SK-N-SH treated with all-trans-retinoic acid at 6 μM for 48 hours (cell line): ENCODE data around the gene FZD7.

Source experiments
- ATAC-seq: fragments of 200-7000 bp; cut with Tn5 transposase; 3 replicates; pipeline ENCODE4 v1.9.1; 2020; ENCODE audit warnings: mild to moderate bottlenecking, moderate library complexity
- ARNTL ChIP-seq: fragments of 450-650 bp; formaldehyde crosslinking; IDR thresholded peaks from 2 replicates; pipeline ENCODE4 v1.5.0; 2020; ENCODE audit warnings: low read depth, mild to moderate bottlenecking, moderate library complexity, borderline replicate concordance
- BACH2 ChIP-seq: fragments of 250-450 bp; sonication (Bioruptor Pico); IDR thresholded peaks from 2 replicates; pipeline ENCODE4 v1.9.0; 2021; ENCODE audit warnings: mild to moderate bottlenecking, borderline replicate concordance
- CSDC2 ChIP-seq: fragments of 250-450 bp; sonication (Bioruptor Pico); IDR thresholded peaks from 2 replicates; pipeline ENCODE4 v1.5.0; 2020; ENCODE audit warnings: mild to moderate bottlenecking, moderate library complexity
- CSRNP3 ChIP-seq: fragments of 250-450 bp; sonication (Bioruptor Pico); IDR thresholded peaks from 2 replicates; pipeline ENCODE4 v1.5.1; 2021; ENCODE audit warnings: mild to moderate bottlenecking, moderate library complexity
- ESRRG ChIP-seq: fragments of 250-450 bp; sonication (Bioruptor Pico); IDR thresholded peaks from 2 replicates; pipeline ENCODE4 v1.6.1; 2021; ENCODE audit warnings: mild to moderate bottlenecking
- GLIS3 ChIP-seq: fragments of 250-450 bp; sonication (Bioruptor Pico); IDR thresholded peaks from 2 replicates; pipeline ENCODE4 v1.5.0; 2020; ENCODE audit warnings: mild to moderate bottlenecking, moderate library complexity
- ISL1 ChIP-seq: fragments of 250-450 bp; sonication (Bioruptor Pico); IDR thresholded peaks from 2 replicates; pipeline ENCODE4 v2.1.2; 2022; ENCODE audit warnings: mild to moderate bottlenecking, moderate library complexity
- OSR1 ChIP-seq: fragments of 250-450 bp; sonication (Bioruptor Pico); IDR thresholded peaks from 2 replicates; pipeline ENCODE4 v1.8.0; 2022; ENCODE audit warnings: moderate library complexity, mild to moderate bottlenecking, inconsistent platforms
- POU6F1 ChIP-seq: fragments of 250-450 bp; sonication (Bioruptor Pico); IDR thresholded peaks from 2 replicates; pipeline ENCODE4 v1.8.0; 2021; ENCODE audit warnings: low read depth, mild to moderate bottlenecking, moderate library complexity, borderline replicate concordance
- PPARA ChIP-seq: fragments of 250-450 bp; sonication (Bioruptor Pico); IDR thresholded peaks from 2 replicates; pipeline ENCODE4 v1.5.0; 2020; ENCODE audit warnings: mild to moderate bottlenecking, borderline replicate concordance
- RARB ChIP-seq: fragments of 250-450 bp; sonication (Bioruptor Pico); IDR thresholded peaks from 2 replicates; pipeline ENCODE4 v1.8.0; 2021; ENCODE audit warnings: mild to moderate bottlenecking, moderate library complexity
- SNAI2 ChIP-seq: fragments of 250-450 bp; sonication (Bioruptor Pico); IDR thresholded peaks from 2 replicates; pipeline ENCODE4 v1.5.0; 2020; ENCODE audit warnings: mild to moderate bottlenecking, moderate library complexity
- TOX ChIP-seq: fragments of 250-450 bp; sonication (Bioruptor Pico); IDR thresholded peaks from 2 replicates; pipeline ENCODE4 v1.8.0; 2021; ENCODE audit warnings: mild to moderate bottlenecking, moderate library complexity, borderline replicate concordance
- TSHZ2 ChIP-seq: fragments of 250-450 bp; sonication (Bioruptor Pico); IDR thresholded peaks from 2 replicates; pipeline ENCODE4 v1.5.0; 2020; ENCODE audit warnings: mild to moderate bottlenecking, moderate library complexity
- ZC3H10 ChIP-seq: fragments of 250-450 bp; sonication (Bioruptor Pico); IDR thresholded peaks from 2 replicates; pipeline ENCODE4 v1.5.1; 2021; ENCODE audit warnings: mild to moderate bottlenecking, moderate library complexity
- ZFP3 ChIP-seq: fragments of 250-450 bp; sonication (Bioruptor Pico); IDR thresholded peaks from 2 replicates; pipeline ENCODE4 v1.5.0; 2020; ENCODE audit warnings: mild to moderate bottlenecking, moderate library complexity
- ZFP30 ChIP-seq: fragments of 450-650 bp; formaldehyde crosslinking; IDR thresholded peaks from 2 replicates; pipeline ENCODE4 v1.5.0; 2022; ENCODE audit warnings: mild to moderate bottlenecking, moderate library complexity
- ZNF565 ChIP-seq: fragments of 450-650 bp; formaldehyde crosslinking; conservative IDR thresholded peaks from 2 replicates; pipeline ENCODE4 v1.5.0; 2020; ENCODE audit warnings: low read depth, mild to moderate bottlenecking, moderate library complexity
- ZNF70 ChIP-seq: fragments of 450-650 bp; formaldehyde crosslinking; IDR thresholded peaks from 2 replicates; pipeline ENCODE4 v1.5.0; 2020; ENCODE audit warnings: mild to moderate bottlenecking, moderate library complexity
- ZNF8 ChIP-seq: fragments of 450-650 bp; formaldehyde crosslinking; IDR thresholded peaks from 2 replicates; pipeline ENCODE4 v1.5.0; 2020; ENCODE audit warnings: mild to moderate bottlenecking, moderate library complexity
- TF ChIP-seq, protein P1 (sequence below): fragments of 250-450 bp; sonication (Bioruptor Pico); IDR thresholded peaks from 2 replicates; pipeline ENCODE4 v1.5.1; 2020; ENCODE audit warnings: low read depth, mild to moderate bottlenecking, moderate library complexity

The FZD7 gene

GRCh38 chr2:202022755-202023154, 10.9 kb upstream of the FZD7 start:
- ATAC-seq = no peak

DNA sequence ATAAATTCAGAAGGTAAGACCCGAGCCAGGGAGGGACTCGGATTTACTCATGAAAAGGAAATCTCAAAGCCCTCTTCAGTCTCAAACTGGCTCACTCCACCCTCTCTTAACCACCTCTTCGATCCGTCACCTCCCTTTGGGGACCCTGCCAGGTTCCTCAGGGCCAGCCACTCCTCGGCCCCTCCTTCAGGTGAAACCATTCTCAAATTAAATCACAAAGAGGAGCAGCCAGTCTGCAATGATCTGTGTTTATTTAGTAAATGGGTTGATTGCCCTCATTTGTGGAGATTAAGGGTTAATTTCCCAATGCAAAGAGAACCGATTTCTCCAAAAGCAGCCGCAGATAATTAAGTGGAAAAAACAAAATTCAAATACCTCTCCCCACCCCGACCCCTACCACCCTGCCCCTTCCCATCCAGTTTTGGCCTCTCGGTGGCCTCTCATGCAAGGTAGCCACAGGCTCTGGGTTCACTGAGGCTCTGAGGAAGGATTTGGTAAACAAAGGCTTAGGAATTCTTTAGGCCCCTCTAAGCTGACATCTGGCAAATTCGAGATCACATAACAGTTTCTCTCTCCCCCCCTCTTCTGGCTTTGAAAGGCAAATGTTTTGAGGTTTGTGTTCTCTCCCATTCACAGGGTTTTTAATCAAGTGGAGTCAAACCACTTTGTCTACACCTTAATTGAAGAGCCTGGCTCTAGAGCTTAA, 10.3 kb upstream of the FZD7 start:
- ATAC-seq = no peak
- TF ChIP-seq TSHZ2 (no peak), ZFP30 (no peak), ESRRG (no peak), ISL1 (CRISPR knock-in tag) (no peak), ZC3H10 (CRISPR knock-in tag) (no peak), SNAI2 (CRISPR knock-in tag) (no peak), TOX (no peak), RARB (CRISPR knock-in tag) (no peak), CSRNP3 (no peak), POU6F1 (CRISPR knock-in tag) (no peak), CSDC2 (CRISPR knock-in tag) (no peak), ZNF8 (CRISPR knock-in tag) (no peak), ARNTL (no peak), ZNF565 (CRISPR knock-in tag) (no peak), ZFP3 (no peak), OSR1 (CRISPR knock-in tag) (no peak), BACH2 (CRISPR knock-in tag) (no peak)
- TF ChIP-seq, protein P1, sequence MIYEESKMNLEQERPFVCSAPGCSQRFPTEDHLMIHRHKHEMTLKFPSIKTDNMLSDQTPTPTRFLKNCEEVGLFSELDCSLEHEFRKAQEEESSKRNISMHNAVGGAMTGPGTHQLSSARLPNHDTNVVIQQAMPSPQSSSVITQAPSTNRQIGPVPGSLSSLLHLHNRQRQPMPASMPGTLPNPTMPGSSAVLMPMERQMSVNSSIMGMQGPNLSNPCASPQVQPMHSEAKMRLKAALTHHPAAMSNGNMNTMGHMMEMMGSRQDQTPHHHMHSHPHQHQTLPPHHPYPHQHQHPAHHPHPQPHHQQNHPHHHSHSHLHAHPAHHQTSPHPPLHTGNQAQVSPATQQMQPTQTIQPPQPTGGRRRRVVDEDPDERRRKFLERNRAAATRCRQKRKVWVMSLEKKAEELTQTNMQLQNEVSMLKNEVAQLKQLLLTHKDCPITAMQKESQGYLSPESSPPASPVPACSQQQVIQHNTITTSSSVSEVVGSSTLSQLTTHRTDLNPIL (CRISPR knock-in tag) = no peak

More at GRCh38 chr2:202022755-202023154, 10.9 kb upstream of the FZD7 start:
- TF ChIP-seq TSHZ2 = no peak
- no peak for TF ChIP-seq ESRRG
- no peak for TF ChIP-seq CSRNP3
- TF ChIP-seq ZC3H10 (CRISPR knock-in tag) = no peak
- TF ChIP-seq ARNTL = no peak
- TF ChIP-seq PPARA (CRISPR knock-in tag) = no peak
- no peak for TF ChIP-seq ZNF70 (CRISPR knock-in tag)
- TF ChIP-seq GLIS3 (CRISPR knock-in tag) = no peak
- TF ChIP-seq, all 23 proteins: peak for 0
